EL (cell line): ENCODE data around the gene DDC.

Experiments used
- DNase-seq: peaks from one replicate; pipeline ENCODE4 v3.0.0-alpha.2; 2016

DDC gene

GRCh38 chr7:50564640-50565558, at the start of gene DDC:
DDC (minus strand) TSS chr7:50565405; CDS start chr7:50544085, 21,320 bp downstream.
- DNase-seq: no peak

GRCh38 chr7:50613473-50613872, 48.3 kb upstream of the DDC start:
- DNase-seq: no peak

- no peak for DNase-seq
Observed at GRCh38 chr7:50612704-50613103, 47.5 kb upstream of the DDC start.

- DNase-seq: peak; percentile 61
Observed at GRCh38 chr7:50610521-50611277, 45.5 kb upstream of the DDC start.

- DNase-seq: no peak
Observed at GRCh38 chr7:50608196-50608906, 43.1 kb upstream of the DDC start.

- peak; percentile 18 for DNase-seq
Observed at GRCh38 chr7:50607524-50608125, 42.4 kb upstream of the DDC start.

GRCh38 chr7:50605059-50605458, 39.9 kb upstream of the DDC start:
- no peak for DNase-seq

GRCh38 chr7:50603287-50603686, 38.1 kb upstream of the DDC start:
- DNase-seq: no peak

GRCh38 chr7:50599385-50599784, 34.2 kb upstream of the DDC start:
- no peak for DNase-seq

GRCh38 chr7:50598460-50599343, 33.5 kb upstream of the DDC start:
- DNase-seq: no peak

GRCh38 chr7:50596484-50596883, 31.3 kb upstream of the DDC start:
- DNase-seq: no peak

- DNase-seq: peak; percentile 15
Observed at GRCh38 chr7:50595491-50596102, 30.4 kb upstream of the DDC start.

- DNase-seq: no peak
Observed at GRCh38 chr7:50594734-50595485, 29.7 kb upstream of the DDC start.

GRCh38 chr7:50594136-50594535, 28.9 kb upstream of the DDC start:
- DNase-seq: no peak

GRCh38 chr7:50592940-50593339, 27.7 kb upstream of the DDC start:
- DNase-seq: no peak

- DNase-seq: no peak
Observed at GRCh38 chr7:50591480-50592438, 26.6 kb upstream of the DDC start.

GRCh38 chr7:50591098-50591479, 25.9 kb upstream of the DDC start:
- no peak for DNase-seq

GRCh38 chr7:50590535-50590934, 25.3 kb upstream of the DDC start:
- no peak for DNase-seq

- DNase-seq: no peak
Observed at GRCh38 chr7:50589364-50589763, 24.2 kb upstream of the DDC start.
